GM18508 (cell line): ENCODE results near the gene DPY19L2.
"Not testable (repeated sequence)": the region's sequence is repeated elsewhere in the genome, so short reads cannot be mapped to it uniquely, and the experiment has no call there.

Source experiments
- ATAC-seq: cut with Tn5 transposase; IDR thresholded peaks from one replicate; pipeline ENCODE4 v1.9.1; 2021; ENCODE audit warnings: moderate number of reproducible peaks; ENCODE audit not compliant: insufficient read depth, unreplicated experiment

DPY19L2 gene

DNA sequence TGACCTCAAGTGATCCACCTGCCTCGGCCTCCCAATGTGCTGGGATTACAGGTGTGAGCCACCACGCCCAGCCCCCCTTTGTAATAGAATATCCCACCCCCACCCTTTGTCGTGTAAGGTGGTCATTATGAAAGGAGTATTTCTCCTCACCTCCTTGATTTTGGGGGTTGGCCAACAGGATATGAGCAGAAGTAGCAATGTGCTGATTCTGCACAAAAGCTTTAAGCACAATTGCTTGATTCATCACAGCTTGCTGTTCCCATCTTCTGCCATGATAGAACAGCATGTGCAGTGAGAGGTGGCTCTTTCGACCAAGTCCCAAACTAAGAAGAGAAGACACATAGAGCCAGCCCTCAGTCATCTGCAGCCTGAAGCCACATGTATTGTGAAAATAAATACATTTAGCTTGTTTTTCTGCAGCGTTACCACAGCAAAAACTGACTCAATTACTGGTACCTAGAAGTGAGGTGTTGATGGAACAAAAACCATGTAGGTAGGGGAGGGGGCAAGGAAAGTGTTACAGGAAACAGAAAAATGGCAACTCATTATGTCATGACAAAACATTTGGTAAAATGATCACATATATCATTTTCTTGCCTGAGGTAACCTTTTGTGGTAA is 122.9 kb downstream of the DPY19L2 start:
- ATAC-seq: not testable (repeated sequence)

DNA sequence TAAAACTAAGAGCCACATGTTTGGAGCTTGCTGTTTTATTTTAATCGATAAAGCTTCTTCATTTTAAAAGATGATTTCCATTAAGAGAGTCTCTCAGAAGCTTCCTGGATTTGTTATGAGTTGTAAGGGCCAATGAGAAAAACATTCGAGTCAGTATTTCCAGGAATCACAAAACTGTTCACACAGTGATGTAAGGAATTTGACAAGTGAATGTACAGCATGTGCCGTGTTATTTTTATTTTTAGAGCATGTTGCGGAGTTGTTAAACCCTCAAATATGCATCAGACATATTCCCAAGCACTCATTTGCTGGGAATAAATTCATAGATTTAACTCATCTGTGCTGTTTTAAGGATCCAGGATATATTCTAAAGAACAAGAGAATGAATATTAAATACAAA is 129.6 kb downstream of the DPY19L2 start:
- ATAC-seq: not testable (repeated sequence)

DNA sequence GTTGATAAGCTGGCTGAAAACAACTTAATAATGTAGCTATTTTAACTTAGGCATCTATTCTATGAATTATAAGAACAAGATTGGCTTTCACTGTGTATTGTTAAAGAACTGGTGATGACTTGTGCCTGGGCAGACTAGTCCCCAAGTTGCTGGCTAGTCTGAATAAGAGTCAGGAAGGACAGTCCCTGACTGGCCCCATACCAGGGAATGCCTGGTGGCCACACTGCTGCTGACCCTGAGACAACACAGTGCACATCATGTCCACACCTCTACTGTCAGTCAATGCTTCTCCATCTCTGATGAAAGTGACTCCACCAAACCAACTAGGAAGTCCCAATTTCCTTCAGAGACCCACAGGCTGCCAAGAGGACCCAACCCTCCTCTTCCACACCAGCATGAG is 130.5 kb downstream of the DPY19L2 start:
- ATAC-seq: not testable (repeated sequence)

DNA sequence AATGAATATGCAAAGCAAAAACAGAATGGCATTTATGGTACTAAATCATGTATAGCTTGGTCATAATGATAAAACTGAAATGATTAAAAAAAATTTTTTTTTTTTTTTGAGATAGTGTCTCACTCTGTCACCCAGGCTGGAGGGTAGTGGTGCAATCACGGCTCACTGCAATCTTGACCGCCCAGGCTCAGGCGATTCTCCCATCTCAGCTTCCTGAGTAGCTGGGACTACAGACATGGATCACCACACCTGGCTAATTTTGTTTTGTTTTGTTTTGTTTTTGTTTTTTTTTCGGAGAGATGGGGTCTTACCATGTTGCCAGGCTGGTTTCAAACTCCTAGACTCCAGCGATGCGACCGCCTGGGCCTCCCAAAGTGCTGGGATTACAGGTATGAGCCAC is 138.7 kb downstream of the DPY19L2 start:
- not testable (repeated sequence) for ATAC-seq

DNA sequence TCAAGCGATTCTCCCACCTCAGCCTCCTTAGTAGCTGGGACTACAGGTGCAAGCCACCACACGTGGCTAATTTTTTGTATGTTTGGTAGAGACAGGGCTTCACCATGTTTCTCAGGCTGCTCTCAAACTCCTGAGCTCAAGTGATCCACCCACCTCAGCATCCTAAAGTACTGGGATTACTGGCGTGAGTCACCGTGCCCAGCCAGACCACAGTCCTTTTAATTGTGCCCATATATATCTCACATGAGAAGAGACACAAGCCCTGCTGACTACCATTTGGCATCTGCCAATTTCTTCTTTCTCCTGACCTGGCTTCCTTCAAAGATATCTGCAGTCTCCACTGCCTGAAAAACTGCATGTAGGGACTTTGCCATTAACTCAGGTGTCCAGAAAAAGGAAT is 142.5 kb downstream of the DPY19L2 start:
- ATAC-seq: no peak

DNA sequence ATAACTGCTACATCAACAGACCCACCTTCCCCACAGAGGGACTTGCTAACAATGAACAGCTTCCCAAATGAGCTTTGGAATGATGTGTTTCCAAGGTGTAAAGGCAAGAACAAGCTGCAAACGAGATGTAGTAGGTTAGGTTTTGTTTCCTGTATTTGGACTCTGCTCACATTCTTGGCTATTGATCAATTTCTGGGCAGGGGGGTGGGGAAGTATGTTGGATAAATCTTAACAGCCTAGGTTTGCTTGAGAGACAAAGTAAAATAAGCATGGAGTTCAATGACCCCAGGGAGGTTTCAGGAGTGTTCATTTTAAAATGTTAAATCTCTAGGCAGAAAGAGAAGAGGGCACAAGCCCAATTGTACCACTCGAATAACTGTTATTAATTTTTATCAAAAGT is 146.6 kb downstream of the DPY19L2 start:
- ATAC-seq: no peak
